ENCODE results near the gene CPHXL2. TPM values are rescaled to one million over a fixed set of nuclear protein-coding genes. Genes with fewer than 3 reads are reported as not detected.

Gene CPHXL2
- total RNA-seq, 1 donor from 2014 or later = not detected

DNA sequence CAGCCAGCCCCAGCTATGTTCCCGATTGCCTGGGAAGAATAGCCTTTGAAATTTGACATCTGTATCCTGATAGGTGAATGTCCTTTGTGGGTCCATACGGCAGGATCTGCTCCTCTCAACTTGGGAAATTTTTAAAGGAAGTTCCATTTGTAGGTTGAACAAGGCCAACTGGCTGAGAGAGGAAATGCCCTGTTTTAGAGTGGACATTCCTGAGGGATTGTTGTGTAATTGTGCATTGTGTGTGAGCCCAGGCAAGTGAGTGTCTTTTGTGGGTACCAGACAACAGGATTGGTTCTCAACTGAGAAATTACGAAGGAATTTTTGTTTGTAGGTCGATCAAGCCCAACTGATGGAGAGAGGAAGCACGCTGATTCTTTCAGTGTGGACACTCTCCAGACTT, 2.6 kb upstream of the CPHXL2 start:
- H2AFZ ChIP-seq (replicated peaks) = no peak overlapping the region

DNA sequence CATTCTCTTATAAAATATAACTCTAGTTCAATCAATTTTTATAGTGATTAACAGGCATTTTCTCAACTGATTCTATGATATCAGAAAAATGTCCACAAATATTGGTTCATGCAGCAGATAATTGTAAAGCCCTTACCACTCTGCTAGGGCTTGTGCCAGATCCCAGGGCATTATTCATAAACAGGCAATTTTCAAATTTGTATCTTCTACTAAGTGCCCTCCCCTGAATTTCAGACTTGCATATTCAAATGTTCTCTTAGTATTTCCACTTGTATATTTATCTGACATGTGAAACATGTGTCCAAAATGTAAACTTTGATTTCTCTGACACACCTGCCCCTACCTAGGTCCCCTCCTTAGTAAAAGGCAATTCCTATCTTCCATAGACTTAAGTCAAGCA, 9.3 kb downstream of the CPHXL2 start:
- Histone ChIP-seq H3K4me3 (no peak overlapping the region), H3K4me1 (no peaks in the 10 kb centered on the region), H3K79me2 (ENCODE audit: low read depth) (no peaks in the 10 kb centered on the region), H3K4me2 (no peak overlapping the region), H4K20me1 (ENCODE audit: low read depth) (no peaks in the 10 kb centered on the region), H3K9me3 (ENCODE audit: low read depth) (no peaks in the 10 kb centered on the region), H3K27ac (no peak overlapping the region), H3F3A (ENCODE audit: low read depth) (no peaks in the 10 kb centered on the region), H3K36me3 (no peaks in the 10 kb centered on the region), H3K9ac (no peak overlapping the region), H2AFZ (replicated peaks) (no peak overlapping the region), H3K27me3 (no peaks in the 10 kb centered on the region)
- H3K27ac Mint-ChIP-seq = no peak overlapping the region
- peaks cover 3% of the 10 kb centered on the region for H3K27me3 Mint-ChIP-seq (ENCODE audit: insufficient read depth, low read depth)
- TF ChIP-seq EZH2 (IDR thresholded peaks at IDR 0.05) (no peak), EZH2phosphoT487 (IDR thresholded peaks at IDR 0.05) (no peak), CTCF (IDR thresholded peaks at IDR 0.05) (no peak)
- no peak for DNase-seq (ENCODE audit: low spot score)
- no peaks in the 10 kb centered on the region for H3K36me3 Mint-ChIP-seq
- no peaks in the 10 kb centered on the region for H3K9me3 Mint-ChIP-seq
- no peak overlapping the region for H3K4me3 Mint-ChIP-seq
- H3K4me1 Mint-ChIP-seq = no peaks in the 10 kb centered on the region

More for the DNA sequence above, 2.6 kb upstream of the CPHXL2 start:
- H3K27ac Mint-ChIP-seq = no peak overlapping the region
- H3K27me3 ChIP-seq = no peaks in the 10 kb centered on the region
- no peak overlapping the region for H3K4me2 ChIP-seq
- no peak overlapping the region for H3K4me3 Mint-ChIP-seq
- no peaks in the 10 kb centered on the region for H3K4me1 Mint-ChIP-seq
- peaks cover 2% of the 10 kb centered on the region for H3K27me3 Mint-ChIP-seq (ENCODE audit: insufficient read depth, low read depth)
- H3K4me1 ChIP-seq = no peaks in the 10 kb centered on the region
- no peaks in the 10 kb centered on the region for H3K36me3 ChIP-seq
- H3K9ac ChIP-seq = no peak overlapping the region
- peaks cover 20% of the 10 kb centered on the region for H3K9me3 Mint-ChIP-seq
- no peaks in the 10 kb centered on the region for H3K79me2 ChIP-seq (ENCODE audit: low read depth)
- no peak overlapping the region for H3K4me3 ChIP-seq
- no peaks in the 10 kb centered on the region for H3F3A ChIP-seq (ENCODE audit: low read depth)
- H3K27ac ChIP-seq = no peak overlapping the region
- no peak for DNase-seq (ENCODE audit: low spot score)
- no peaks in the 10 kb centered on the region for H4K20me1 ChIP-seq (ENCODE audit: low read depth)
- TF ChIP-seq EZH2phosphoT487 (IDR thresholded peaks at IDR 0.05) = no peak
- no peak for TF ChIP-seq EZH2 (IDR thresholded peaks at IDR 0.05)
- TF ChIP-seq CTCF (IDR thresholded peaks at IDR 0.05) = no peak
- H3K36me3 Mint-ChIP-seq = peaks cover 3% of the 10 kb centered on the region
- no peaks in the 10 kb centered on the region for H3K9me3 ChIP-seq (ENCODE audit: low read depth)

DNA sequence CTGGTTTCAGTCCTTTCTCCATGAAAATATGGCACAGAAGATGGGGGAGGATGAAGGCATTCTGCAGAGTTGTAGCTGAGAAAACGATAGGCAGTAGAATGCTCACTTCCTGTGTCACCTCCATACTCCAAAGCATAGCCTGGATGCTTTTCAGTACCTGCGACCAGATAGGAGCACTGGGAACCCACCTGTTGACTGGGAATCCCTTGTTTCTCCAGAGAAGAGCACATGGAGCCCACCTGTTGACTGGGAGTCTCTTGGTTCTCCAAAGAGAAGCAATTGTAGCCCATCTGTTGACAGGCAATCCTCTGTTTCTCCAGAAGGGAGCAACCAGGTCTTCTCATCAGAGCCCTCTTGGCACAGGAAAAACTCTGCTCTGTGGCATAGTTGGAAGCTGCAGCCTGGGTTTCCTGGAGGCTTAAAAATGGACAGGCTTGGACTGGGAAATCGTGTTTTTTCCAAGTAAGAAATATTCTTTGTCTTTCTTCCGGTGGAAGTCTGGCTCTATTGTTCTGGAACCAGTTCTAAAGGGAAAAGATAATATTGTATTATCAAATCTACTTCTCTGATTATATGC, 16.0 kb downstream of the CPHXL2 start:
- no peaks in the 10 kb centered on the region for H3K9me3 ChIP-seq (ENCODE audit: low read depth)
- no peaks in the 10 kb centered on the region for H3F3A ChIP-seq (ENCODE audit: low read depth)
- Mint-ChIP-seq H3K9me3 (no peaks in the 10 kb centered on the region), H3K4me1 (no peaks in the 10 kb centered on the region), H3K27me3 (ENCODE audit: insufficient read depth, low read depth) (peaks cover 2% of the 10 kb centered on the region), H3K27ac (no peak overlapping the region), H3K4me3 (no peak overlapping the region), H3K36me3 (peaks cover 9% of the 10 kb centered on the region)
- no peak overlapping the region for H3K27ac ChIP-seq
- no peak for TF ChIP-seq CTCF (IDR thresholded peaks at IDR 0.05)
- no peak for TF ChIP-seq EZH2phosphoT487 (IDR thresholded peaks at IDR 0.05)
- no peak for TF ChIP-seq EZH2 (IDR thresholded peaks at IDR 0.05)
- H3K4me1 ChIP-seq = no peaks in the 10 kb centered on the region
- no peaks in the 10 kb centered on the region for H4K20me1 ChIP-seq (ENCODE audit: low read depth)
- peaks cover 9% of the 10 kb centered on the region for H3K36me3 ChIP-seq
- H3K4me3 ChIP-seq = no peak overlapping the region
- no peak for DNase-seq (ENCODE audit: low spot score)
- H3K4me2 ChIP-seq = no peak overlapping the region
- H3K9ac ChIP-seq = no peak overlapping the region
- no peaks in the 10 kb centered on the region for H3K27me3 ChIP-seq
- no peaks in the 10 kb centered on the region for H3K79me2 ChIP-seq (ENCODE audit: low read depth)
- no peak overlapping the region for H2AFZ ChIP-seq (replicated peaks)
